Ovary (tissue), 9 donors: Measurements from ENCODE around the gene SLC3A2. TPM values are rescaled to one million over a fixed set of nuclear protein-coding genes. Genes with fewer than 3 reads are reported as not detected.

Experiments used
- DNase-seq, 5 donors: peaks; one replicate each; pipeline ENCODE4 v3.0.0-alpha.2; 2019 to 2020
- H3K27ac ChIP-seq, 2 donors: fragments of 200-600 bp; one replicate each; pipeline versions ENCODE4 v1.5.1 to v1.8.0; 2019 to 2022
- H3K27me3 ChIP-seq: fragments of 200-600 bp; one replicate; pipeline ENCODE4 v1.8.0; 2022
- H3K36me3 ChIP-seq: fragments of 200-600 bp; sonication (generic); one replicate; pipeline ENCODE4 v1.5.1; 2019
- H3K4me1 ChIP-seq: one replicate; pipeline ENCODE4 v1.8.1; 2013; ENCODE audit warnings: mild to moderate bottlenecking, moderate library complexity; ENCODE audit not compliant: insufficient read depth
- H3K4me3 ChIP-seq: fragments of 200-600 bp; sonication (generic); one replicate; pipeline ENCODE4 v1.5.1; 2017
- H3K9me3 ChIP-seq, 2 donors: fragments of 200-600 bp in 1 of 2; sonication (generic) in 1 of 2; one replicate each; pipeline versions ENCODE4 v1.5.1 to v1.8.1; 2013 to 2019; ENCODE audit warnings: mild to moderate bottlenecking in 1 of 2, moderate library complexity in 1 of 2
- EP300 ChIP-seq: sonication (generic); formaldehyde crosslinking; IDR thresholded peaks from one replicate; pipeline ENCODE4 v1.6.1; 2017; ENCODE audit warnings: antibody characterized with exemption
- POLR2A ChIP-seq: fragments of 450-650 bp; IDR thresholded peaks from one replicate; pipeline ENCODE4 v1.6.1; 2017; ENCODE audit warnings: antibody characterized with exemption, mild to moderate bottlenecking, moderate library complexity
- WGBS, 3 donors: extraction: QIAGEN DNeasy Blood & Tissue Kit in 1 of 3; methylation state at CpG; one replicate each; pipeline versions ENCODE4 v1.1.5 to v1.1.7; 2013 to 2017; 5-methylcytosine and 5-hydroxymethylcytosine counted together
- intact Hi-C, 4 donors: fragments of 100-400 bp; cut with DNase I; formaldehyde crosslinking; loops; one replicate each; pipeline versions ENCODE4 v1.11.0 to v1.15.1; 2022 to 2023
- polyA plus RNA-seq, 2 donors: library from polyadenylated mRNA; stranded (reverse); fragments of 200-250 nt in 1 of 2; fragments of 350-450 nt in 1 of 2; fragmentation: Illumina TruSeq in 1 of 2; extraction: RNeasy Lipid Tissue Mini Kit (QIAGEN cat#74804) in 1 of 2; gene quantifications; one replicate each; pipeline ENCODE4 v1.2.3, GENCODE V29; 2013 to 2014
- total RNA-seq, 7 donors: library from RNA; depleted of rRNA in 2 of 7; stranded (reverse); fragments of >200 nt in 2 of 7; fragmentation: NEBNext Ultra II Directional in 3 of 7; extraction: Animal tissue kit (Norgen Biotek cat#: 25700) in 3 of 7; gene quantifications; one replicate each; pipeline versions ENCODE4 v1.1.0 to v1.2.4, GENCODE V29; 2016 to 2023
- TF ChIP-seq, protein P1 (sequence below), 3 donors: fragments of 450-650 bp in 2 of 3; fragments of 200-600 bp in 1 of 3; IDR thresholded peaks; one replicate each; pipeline versions ENCODE4 v1.5.1 to v1.8.0; 2016 to 2022; ENCODE audit warnings: antibody characterized with exemption in 3 of 3, mild to moderate bottlenecking in 1 of 3
- donor health status: DM: no; HTN: no; CAD: no; lungs with moderate emphysema.
- donor health status: DM: no; HTN: no; CAD: no.
- donor health status: Bipolar disorder and iron deficiency.
- donor health status: DM: yes; HTN: yes; CAD: no.
- donor health status: DM: no; HTN: no; CAD: no.
- donor health status: DM: yes; HTN: yes; CAD: no.

The SLC3A2 gene
- total and polyA plus RNA-seq, 9 donors, result 69.0 to 430 (median 97.7) TPM

- Histone ChIP-seq H3K27ac (peak overlapping the region; percentile 96 to 99), H3K4me1 (peaks cover 14% of the 10 kb centered on the region), H3K9me3 (no peaks in the 10 kb centered on the region), H3K36me3 (no peaks in the 10 kb centered on the region), H3K27me3 (no peaks in the 10 kb centered on the region), H3K4me3 (peak overlapping the region; percentile 74)
- intact Hi-C loops, result no loop called here
- DNase-seq, result peak in 4 of 5 donors; percentile 51 to 66 (median 60)
- TF ChIP-seq, protein P1, sequence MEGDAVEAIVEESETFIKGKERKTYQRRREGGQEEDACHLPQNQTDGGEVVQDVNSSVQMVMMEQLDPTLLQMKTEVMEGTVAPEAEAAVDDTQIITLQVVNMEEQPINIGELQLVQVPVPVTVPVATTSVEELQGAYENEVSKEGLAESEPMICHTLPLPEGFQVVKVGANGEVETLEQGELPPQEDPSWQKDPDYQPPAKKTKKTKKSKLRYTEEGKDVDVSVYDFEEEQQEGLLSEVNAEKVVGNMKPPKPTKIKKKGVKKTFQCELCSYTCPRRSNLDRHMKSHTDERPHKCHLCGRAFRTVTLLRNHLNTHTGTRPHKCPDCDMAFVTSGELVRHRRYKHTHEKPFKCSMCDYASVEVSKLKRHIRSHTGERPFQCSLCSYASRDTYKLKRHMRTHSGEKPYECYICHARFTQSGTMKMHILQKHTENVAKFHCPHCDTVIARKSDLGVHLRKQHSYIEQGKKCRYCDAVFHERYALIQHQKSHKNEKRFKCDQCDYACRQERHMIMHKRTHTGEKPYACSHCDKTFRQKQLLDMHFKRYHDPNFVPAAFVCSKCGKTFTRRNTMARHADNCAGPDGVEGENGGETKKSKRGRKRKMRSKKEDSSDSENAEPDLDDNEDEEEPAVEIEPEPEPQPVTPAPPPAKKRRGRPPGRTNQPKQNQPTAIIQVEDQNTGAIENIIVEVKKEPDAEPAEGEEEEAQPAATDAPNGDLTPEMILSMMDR (IDR thresholded peaks at IDR 0.05), result no peak
- TF ChIP-seq EP300 (no peak), POLR2A (no peak)
- 33 to 34% (median 33%) methylated on average over 7 of the region's 7 CpGs for WGBS, 3 donors
These were observed 1.3 kb upstream of the SLC3A2 start for GRCh38 chr11:62879235-62879978.

- DNase-seq, result peak in 3 of 5 donors; percentile 76 to 83 (median 80)
These were observed 379 bp upstream of the SLC3A2 start for GRCh38 chr11:62880231-62880802.

DNA sequence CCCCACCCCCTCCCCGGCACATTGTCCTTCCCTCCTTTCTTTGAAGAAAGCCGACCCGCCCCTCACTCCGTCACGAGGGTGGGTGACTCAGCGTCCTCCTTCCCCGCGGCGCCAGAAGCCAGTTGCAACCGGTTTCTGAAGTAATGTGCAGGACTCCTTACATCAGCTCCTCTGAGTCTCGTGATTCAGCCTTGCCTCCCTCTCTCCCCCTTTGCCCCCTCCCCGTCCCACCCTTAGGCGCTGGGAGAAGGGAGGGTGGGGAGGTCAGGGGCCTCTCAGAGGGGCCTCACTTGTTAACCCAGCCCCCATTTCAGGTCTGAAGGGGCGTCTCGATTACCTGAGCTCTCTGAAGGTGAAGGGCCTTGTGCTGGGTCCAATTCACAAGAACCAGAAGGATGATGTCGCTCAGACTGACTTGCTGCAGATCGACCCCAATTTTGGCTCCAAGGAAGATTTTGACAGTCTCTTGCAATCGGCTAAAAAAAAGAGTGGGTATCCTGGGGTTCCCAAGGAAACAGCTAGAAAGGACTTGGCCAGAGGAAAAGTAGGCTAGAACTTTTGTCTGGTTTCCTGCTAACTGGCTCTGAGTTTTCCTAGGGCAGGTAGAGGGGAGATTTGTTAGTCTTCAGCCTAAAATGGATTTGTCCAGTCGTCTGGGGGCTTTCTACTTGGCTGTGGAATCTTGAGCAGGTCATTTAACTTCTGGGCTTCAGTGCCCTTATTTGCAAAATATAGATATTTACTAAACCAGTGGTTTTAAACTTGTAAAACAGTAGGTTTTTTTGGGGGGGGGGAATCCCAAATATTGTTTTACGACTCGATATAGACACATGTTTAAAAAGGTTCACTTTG lies 1.1 kb downstream of the SLC3A2 start:
- peak; percentile 93 to 97 (median 95) for DNase-seq
- H3K27me3 ChIP-seq, result no peaks in the 10 kb centered on the region
- no peaks in the 10 kb centered on the region for H3K36me3 ChIP-seq
- H3K9me3 ChIP-seq, result no peaks in the 10 kb centered on the region
- H3K4me1 ChIP-seq, result peaks cover 14% of the 10 kb centered on the region
- TF ChIP-seq POLR2A, result no peak
- peak; percentile 40 for TF ChIP-seq EP300
- peak overlapping the region; percentile 96 to 99 for H3K27ac ChIP-seq
- intact Hi-C loops, result loop anchor here in 1 of 4 donors (10.0 kb wide), 1 partner anchor 883 kb away; the partner anchor contains the start of gene ZFTA
- WGBS, 3 donors, result 1 to 3% (median 3%) methylated on average over 21 of the region's 21 CpGs
- H3K4me3 ChIP-seq, result peak overlapping the region; percentile 74

More at GRCh38 chr11:62880231-62880802, 379 bp upstream of the SLC3A2 start:
- Histone ChIP-seq H3K4me1 (peaks cover 14% of the 10 kb centered on the region), H3K9me3 (no peaks in the 10 kb centered on the region), H3K36me3 (no peaks in the 10 kb centered on the region), H3K27me3 (no peaks in the 10 kb centered on the region), H3K4me3 (peak overlapping the region; percentile 74), H3K27ac (peak overlapping the region; percentile 96 to 99)
- TF ChIP-seq, protein P1 (IDR thresholded peaks at IDR 0.05), result no peak
- TF ChIP-seq EP300 (no peak), POLR2A (no peak)
- intact Hi-C loops, result loop anchor here in 1 of 4 donors (10.0 kb wide), 1 partner anchor 884 kb away; the partner anchor contains the start of gene ZFTA
- 0 to 1% (median 0%) methylated on average over 16 of the region's 16 CpGs for WGBS, 3 donors

DNA sequence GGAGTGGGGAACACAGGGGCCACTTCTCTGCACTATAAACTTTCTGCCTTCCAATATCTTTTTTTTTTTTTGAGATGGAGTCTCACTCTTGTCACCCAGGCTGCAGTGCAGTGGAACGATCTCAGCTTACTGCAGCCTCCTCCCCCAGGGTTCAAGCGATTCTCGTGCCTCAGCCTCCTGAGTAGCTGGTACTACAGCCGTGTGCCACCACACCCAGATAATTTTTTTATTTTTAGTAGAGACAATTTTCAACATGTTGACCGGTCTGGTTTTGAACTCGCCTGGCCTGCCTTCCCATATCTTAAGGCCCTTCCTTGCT lies 1.7 kb downstream of the SLC3A2 start:
- intact Hi-C loops, result loop anchor here in 1 of 4 donors (10.0 kb wide), 1 partner anchor 882 kb away; the partner anchor contains the start of gene ZFTA
- peaks cover 14% of the 10 kb centered on the region for H3K4me1 ChIP-seq
- no peaks in the 10 kb centered on the region for H3K36me3 ChIP-seq
- H3K4me3 ChIP-seq, result peak overlapping the region; percentile 74
- no peaks in the 10 kb centered on the region for H3K9me3 ChIP-seq
- H3K27me3 ChIP-seq, result no peaks in the 10 kb centered on the region
- no peak for DNase-seq
- peak overlapping the region; percentile 96 to 99 for H3K27ac ChIP-seq
- TF ChIP-seq EP300, result no peak
- WGBS, 3 donors, result 29 to 39% (median 29%) methylated on average over 6 of the region's 6 CpGs
